Pons (tissue), 1 donor: ENCODE data around the gene GPAM.
A peak's percentile ranks its signal among the peaks of the same experiment; 100 is the strongest.
"Not testable (repeated sequence)": the region's sequence is repeated elsewhere in the genome, so short reads cannot be mapped to it uniquely, and the experiment has no call there.

ENCODE experiments used
- DNase-seq: peaks from one replicate; pipeline ENCODE4 v3.0.0-alpha.2; 2016; ENCODE audit warnings: low spot score

The GPAM gene

DNA sequence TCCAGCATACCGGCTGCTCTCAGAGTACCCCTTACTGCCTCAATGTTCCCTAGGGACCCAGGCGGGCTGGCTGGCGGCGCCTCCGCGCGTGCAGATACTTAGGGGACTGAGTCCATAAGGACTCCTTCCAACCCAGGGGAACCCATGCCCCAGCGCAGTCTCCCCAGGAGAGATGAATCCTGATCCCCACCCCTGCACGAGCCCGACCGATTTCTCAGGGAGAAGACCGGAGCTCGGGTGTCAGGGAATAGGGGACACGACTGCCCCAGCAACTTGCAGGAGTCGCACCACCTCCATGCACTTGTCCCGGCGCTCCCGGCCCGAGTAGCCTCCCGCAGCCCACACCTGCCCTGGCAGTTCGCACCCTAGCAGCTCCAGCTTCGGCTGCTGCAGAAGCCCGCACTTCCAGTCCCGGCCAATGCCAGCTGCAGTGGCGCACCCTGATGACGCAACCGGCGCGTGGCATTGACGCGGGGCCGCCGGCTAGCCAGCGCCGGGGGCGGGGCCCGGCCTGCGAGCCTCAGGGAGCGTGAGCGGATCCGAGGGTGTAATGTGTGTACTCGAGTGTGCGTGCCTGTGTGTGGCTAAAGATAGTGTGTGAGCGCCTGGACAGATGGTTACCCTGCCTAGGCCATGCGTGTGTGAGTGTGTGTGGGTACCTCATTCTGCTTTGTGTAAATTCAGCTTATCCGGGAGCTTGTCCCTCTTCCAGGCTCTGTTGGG is at the start of gene GPAM:
Gene GPAM, minus strand, starts transcription at position 437 of the 723 bp plus-strand sequence. CDS start 1,981 bp downstream, outside the sequence.
- DNase-seq, result peak; percentile 89

- no peak for DNase-seq
These were observed 49.1 kb upstream of the GPAM start for GRCh38 chr10:112232670-112233069.

- no peak for DNase-seq
These were observed 48.2 kb upstream of the GPAM start for GRCh38 chr10:112231602-112232400.

- DNase-seq, result no peak
These were observed 46.9 kb upstream of the GPAM start for GRCh38 chr10:112230325-112230988.

DNA sequence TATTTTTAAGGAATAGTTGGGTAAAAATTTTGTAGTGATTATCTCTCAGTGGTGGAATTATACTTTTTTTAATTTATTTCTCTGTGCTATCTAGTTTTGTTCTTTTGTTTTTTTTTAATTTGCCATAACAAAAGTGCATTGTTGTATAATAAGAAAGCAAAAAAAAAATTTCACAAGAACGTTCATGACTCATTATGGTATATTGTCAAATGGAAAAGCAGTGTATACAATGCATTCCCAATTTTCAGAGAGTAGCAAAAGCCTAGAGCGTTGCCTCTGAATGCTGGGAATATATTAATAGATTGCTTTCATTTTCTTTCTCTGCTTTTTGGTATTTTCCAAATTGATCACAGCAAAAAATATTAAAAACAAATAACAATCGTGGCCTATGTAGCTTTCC is 46.3 kb upstream of the GPAM start:
- no peak for DNase-seq

- no peak for DNase-seq
These were observed 45.5 kb upstream of the GPAM start for GRCh38 chr10:112229096-112229495.

DNA sequence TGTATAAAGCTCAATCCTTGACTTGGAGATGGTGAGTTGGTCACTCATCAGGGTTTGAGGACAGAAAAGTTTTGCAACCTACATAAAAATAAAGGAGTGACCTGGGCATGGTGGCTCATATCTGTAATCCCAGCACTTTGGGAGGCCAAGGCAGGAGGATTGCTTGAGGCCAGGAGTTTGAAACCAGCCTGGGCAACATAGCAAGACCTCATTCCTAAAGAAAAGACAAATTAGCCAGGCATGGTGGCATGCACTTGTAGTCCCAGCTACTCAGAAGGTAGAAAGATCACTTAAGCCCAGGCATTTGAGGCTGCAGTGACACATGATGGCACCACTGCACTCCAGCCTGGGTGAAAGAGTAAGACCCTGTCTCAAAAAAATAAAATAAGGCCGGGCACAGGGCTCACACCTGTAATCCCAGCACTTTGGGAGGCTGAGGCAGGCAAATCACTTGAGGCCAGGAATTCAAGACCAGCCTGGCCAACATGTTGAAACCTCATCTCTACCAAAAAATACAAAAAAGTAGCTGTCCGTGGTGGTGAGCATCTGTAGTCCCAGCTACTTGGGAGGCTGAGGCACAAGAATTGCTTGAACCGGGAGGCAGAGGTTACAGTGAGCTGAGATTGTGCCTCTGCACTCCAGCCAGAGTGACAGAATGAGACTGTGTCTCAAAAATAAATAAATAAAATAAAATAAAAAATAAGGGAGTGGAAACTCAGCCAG is 45.0 kb upstream of the GPAM start:
- DNase-seq, result not testable (repeated sequence)

DNA sequence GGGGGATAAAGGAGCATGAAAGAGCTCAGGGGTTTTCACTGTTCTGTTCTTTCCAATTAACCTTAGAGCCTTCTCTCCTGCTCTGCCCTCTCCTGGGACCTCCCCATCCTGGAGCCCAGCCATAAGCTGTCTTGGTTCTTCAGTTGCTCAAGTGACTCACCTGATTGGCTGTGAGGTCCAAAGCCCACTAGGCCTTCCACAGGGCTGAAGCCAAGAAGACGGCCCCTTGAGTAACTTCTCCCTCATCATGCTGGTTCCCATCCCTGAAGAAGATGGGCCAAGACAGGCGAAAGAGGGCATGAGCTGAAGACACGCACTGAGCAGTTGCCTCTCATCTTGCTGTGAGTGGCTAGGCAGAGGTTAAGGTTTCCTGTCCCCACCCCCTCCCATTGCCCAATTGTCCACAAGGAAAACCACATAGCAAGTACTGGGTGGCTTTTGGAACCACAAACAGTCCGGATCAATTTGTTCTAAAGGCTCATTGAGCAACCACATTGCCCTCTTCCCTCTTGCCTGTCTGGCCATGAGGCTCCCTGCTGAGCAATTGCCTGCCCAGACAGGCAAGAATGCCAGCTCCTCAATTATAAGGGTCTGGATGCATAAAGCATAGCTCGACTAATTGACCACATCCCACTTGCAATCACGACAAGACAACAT is 43.9 kb upstream of the GPAM start:
- DNase-seq, result no peak

GRCh38 chr10:112226439-112227248 is 43.1 kb upstream of the GPAM start:
- DNase-seq, result no peak

- DNase-seq, result no peak
These were observed 42.3 kb upstream of the GPAM start for GRCh38 chr10:112225771-112226438.

GRCh38 chr10:112224933-112225529 is 41.5 kb upstream of the GPAM start:
- DNase-seq, result no peak

DNA sequence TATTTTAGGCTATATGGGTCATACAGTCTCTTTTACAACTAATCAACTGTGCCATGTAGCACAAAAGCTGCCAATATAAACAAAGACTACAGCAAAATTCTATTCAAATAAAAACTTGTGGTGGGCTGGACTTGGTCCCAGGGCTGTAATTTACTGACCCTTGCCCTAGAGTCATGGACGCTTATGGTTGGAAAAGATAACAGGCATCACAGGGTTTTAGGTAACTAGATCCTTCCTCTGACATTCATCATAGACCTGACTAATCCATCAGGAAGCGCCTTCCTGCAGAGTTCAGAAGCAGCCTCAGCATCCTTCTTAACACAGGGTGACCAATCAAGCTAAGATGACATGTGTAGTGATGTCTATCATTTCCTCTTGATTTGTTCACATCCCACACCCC is 40.2 kb upstream of the GPAM start:
- no peak for DNase-seq

- DNase-seq, result no peak
These were observed 39.2 kb upstream of the GPAM start for GRCh38 chr10:112222799-112223198.

GRCh38 chr10:112221545-112221944 is 38.0 kb upstream of the GPAM start:
- DNase-seq, result no peak

DNA sequence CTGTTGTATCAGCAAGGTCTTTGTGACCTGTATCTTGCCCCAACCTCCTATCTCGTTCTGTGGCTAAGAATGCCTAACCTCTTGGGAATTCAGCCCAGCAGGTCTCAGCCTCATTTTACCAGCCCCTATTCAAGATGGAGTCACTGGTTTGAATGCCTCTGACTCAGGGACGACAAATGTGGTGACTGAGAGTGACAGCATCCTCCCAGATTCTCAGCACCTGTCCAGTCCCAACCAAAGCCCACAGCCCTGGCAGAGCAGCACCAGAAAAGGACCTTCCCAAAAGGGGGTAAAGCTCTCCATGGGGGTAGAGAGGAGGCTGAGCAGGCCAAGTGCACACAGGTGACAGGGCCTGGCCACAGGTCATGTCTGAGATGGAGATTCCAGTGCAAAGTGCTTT is 35.4 kb upstream of the GPAM start:
- DNase-seq, result no peak

- DNase-seq, result no peak
These were observed 34.4 kb upstream of the GPAM start for GRCh38 chr10:112218036-112218390.

DNA sequence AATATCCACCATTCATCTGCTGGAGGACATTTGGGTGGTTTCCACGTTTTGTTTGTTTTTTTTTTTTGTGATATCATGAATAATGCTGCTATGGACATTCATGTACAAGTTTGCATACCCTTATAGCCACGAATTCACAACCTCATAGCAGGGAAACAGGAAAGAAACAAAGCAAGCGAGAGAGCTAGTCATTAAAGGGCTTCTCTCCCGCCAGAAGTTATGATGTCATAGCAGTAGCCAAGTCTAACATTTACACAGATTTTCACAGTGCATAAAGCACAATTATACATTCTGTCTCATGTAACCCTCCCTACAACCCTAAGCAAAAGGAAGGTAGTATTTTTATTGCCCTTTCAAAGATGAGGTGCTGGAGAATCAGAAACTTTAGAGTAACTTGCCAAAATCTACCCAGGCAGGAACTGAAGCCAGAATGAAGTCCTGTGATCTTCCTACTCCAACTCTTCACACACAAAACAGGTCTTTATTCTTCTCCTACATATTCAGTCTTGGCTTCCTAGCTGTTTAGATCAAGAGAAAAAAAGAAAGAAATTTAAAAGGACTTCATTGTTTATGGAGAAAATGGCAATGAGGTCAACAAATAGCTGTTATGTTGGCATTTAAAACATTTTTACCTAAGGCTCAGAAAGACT is 33.9 kb upstream of the GPAM start:
- no peak for DNase-seq

GRCh38 chr10:112216966-112217365 is 33.4 kb upstream of the GPAM start:
- DNase-seq, result no peak

GRCh38 chr10:112216151-112216550 is 32.6 kb upstream of the GPAM start:
- DNase-seq, result no peak
